ENCODE measurements around the gene FBXL15. TPM values are rescaled to one million over a fixed set of nuclear protein-coding genes. Genes with fewer than 3 reads are reported as not detected.

FBXL15 gene
- total and polyA plus RNA-seq, 2 of the 13 experiments (the other 11 are each of a cell fraction or from before 2014, with no cell fraction given) = 4.3 to 8.3 TPM

GRCh38 chr10:102419269-102420180, 1.1 kb upstream of the FBXL15 start (continued):
- TF ChIP-seq MLXIP (CRISPR knock-in tag; IDR thresholded peaks at IDR 0.05; ENCODE audit: borderline replicate concordance) = peak; percentile 76; the same call in 1 of the 2 replicates
- no peak for TF ChIP-seq DZIP1 (CRISPR knock-in tag; IDR thresholded peaks at IDR 0.05)
- TF ChIP-seq ZNF747 (CRISPR knock-in tag; IDR thresholded peaks at IDR 0.05; ENCODE audit: borderline replicate concordance) = no peak; the same call in none of the 2 replicates
- TF ChIP-seq KDM5A (IDR thresholded peaks at IDR 0.05; ENCODE audit: borderline replicate concordance, low read length) = no peak; the same call in 1 of the 2 replicates
- no peak for TF ChIP-seq CBX5 (CRISPR knock-in tag; IDR thresholded peaks at IDR 0.05; ENCODE audit: borderline replicate concordance)
- 0 out of 2 replicates have a peak, but pooled peaks have one; percentile 80 for TF ChIP-seq CC2D1A (CRISPR knock-in tag; IDR thresholded peaks at IDR 0.05)
- 0 out of 2 replicates have a peak, but pooled peaks have one; percentile 12 for TF ChIP-seq PPARG (CRISPR knock-in tag; conservative IDR thresholded peaks at IDR 0.05)
- no peak for TF ChIP-seq U2AF1 (optimal IDR thresholded peaks at IDR 0.05; ENCODE audit: low read depth, low read length)
- no peak for TF ChIP-seq ARNT2 (CRISPR knock-in tag; IDR thresholded peaks at IDR 0.05; ENCODE audit: low read depth)
- TF ChIP-seq GLI4 (CRISPR knock-in tag; IDR thresholded peaks at IDR 0.05; ENCODE audit: borderline replicate concordance) = no peak
- TF ChIP-seq ZNF713 (CRISPR knock-in tag; IDR thresholded peaks at IDR 0.05) = no peak
- TF ChIP-seq HOXD1 (CRISPR knock-in tag; IDR thresholded peaks at IDR 0.05) = peak; percentile 84
- no peak for TF ChIP-seq KDM1A (CRISPR knock-in tag; IDR thresholded peaks at IDR 0.05)
- peak; percentile 32; the same call in 1 of the 2 replicates for TF ChIP-seq FOXP4 (CRISPR knock-in tag; IDR thresholded peaks at IDR 0.05)
- no peak for TF ChIP-seq ATF7 (IDR thresholded peaks at IDR 0.05)
- TF ChIP-seq ATF7 (CRISPR knock-in tag; IDR thresholded peaks at IDR 0.05) = no peak
- no peak for TF ChIP-seq PLSCR1 (CRISPR knock-in tag; IDR thresholded peaks at IDR 0.05; ENCODE audit: borderline replicate concordance)
- TF ChIP-seq ZNF709 (CRISPR knock-in tag; IDR thresholded peaks at IDR 0.05) = no peak; the same call in 1 of the 2 replicates

Measured in HepG2 (cell line).